Measurements from ENCODE around the gene SPATA3. TPM values are rescaled to one million over a fixed set of nuclear protein-coding genes. Genes with fewer than 3 reads are reported as not detected.

SPATA3 gene
- polyA plus RNA-seq, 1 experiment, result not detected

GRCh38 chr2:231028889-231029288, 33.0 kb downstream of the SPATA3 start:
- ChIA-PET CTCF (interaction anchor here (1.2 kb wide), 1 partner anchor 24 kb away, joined by 3 read pairs; no protein-coding TSS in a partner anchor), POLR2A (no interaction called here)
- no peak overlapping the region for H3K27ac ChIP-seq (ENCODE audit: low read depth, low read length)
- H3K9me3 ChIP-seq (ENCODE audit: control insufficient read depth, insufficient read depth, low read length), result no peaks in the 10 kb centered on the region
- TF ChIP-seq, protein P1, sequence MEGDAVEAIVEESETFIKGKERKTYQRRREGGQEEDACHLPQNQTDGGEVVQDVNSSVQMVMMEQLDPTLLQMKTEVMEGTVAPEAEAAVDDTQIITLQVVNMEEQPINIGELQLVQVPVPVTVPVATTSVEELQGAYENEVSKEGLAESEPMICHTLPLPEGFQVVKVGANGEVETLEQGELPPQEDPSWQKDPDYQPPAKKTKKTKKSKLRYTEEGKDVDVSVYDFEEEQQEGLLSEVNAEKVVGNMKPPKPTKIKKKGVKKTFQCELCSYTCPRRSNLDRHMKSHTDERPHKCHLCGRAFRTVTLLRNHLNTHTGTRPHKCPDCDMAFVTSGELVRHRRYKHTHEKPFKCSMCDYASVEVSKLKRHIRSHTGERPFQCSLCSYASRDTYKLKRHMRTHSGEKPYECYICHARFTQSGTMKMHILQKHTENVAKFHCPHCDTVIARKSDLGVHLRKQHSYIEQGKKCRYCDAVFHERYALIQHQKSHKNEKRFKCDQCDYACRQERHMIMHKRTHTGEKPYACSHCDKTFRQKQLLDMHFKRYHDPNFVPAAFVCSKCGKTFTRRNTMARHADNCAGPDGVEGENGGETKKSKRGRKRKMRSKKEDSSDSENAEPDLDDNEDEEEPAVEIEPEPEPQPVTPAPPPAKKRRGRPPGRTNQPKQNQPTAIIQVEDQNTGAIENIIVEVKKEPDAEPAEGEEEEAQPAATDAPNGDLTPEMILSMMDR (IDR thresholded peaks at IDR 0.05; ENCODE audit: low read depth, low read length), result no peak
- H3K27me3 ChIP-seq (ENCODE audit: control insufficient read depth, insufficient read depth, low read length), result peaks cover 23% of the 10 kb centered on the region
- DNase-seq (ENCODE audit: low read depth, low spot score), result no peak
- H3K4me3 ChIP-seq (ENCODE audit: low read depth, low read length), result no peak overlapping the region

GRCh38 chr2:231029563-231029962, 33.6 kb downstream of the SPATA3 start:
- H3K27me3 ChIP-seq (ENCODE audit: control insufficient read depth, insufficient read depth, low read length), result peaks cover 23% of the 10 kb centered on the region
- ChIA-PET CTCF (interaction anchor here (1.1 to 1.2 kb wide), 2 partner anchors 23 to 42 kb away, joined by 3 to 6 read pairs; no protein-coding TSS in a partner anchor), POLR2A (no interaction called here)

DNA sequence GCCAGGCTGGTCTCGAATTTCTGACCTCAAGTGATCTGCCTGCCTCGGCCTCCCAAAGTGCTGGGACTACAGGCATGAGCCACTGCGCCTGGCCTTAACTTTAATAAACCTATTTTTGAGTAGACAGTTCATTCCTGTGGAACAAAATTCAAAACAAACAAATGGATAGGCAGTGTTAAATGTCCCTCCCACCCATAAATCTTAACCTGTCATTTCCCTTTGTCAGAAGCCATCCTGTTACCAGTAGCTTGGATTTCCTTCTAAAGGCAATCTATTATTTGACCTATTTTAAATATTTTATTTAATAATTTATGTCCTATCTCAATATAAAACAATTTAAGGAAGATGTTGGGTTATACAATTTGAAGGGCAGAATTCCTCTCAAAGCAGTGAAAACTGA, 34.8 kb downstream of the SPATA3 start:
- CTCF ChIA-PET, result interaction anchor here (1.1 to 1.5 kb wide), 2 partner anchors 22 to 43 kb away, joined by 6 read pairs; no protein-coding TSS in a partner anchor
- DNase-seq (ENCODE audit: low read depth, low spot score), result no peak
- Histone ChIP-seq H3K4me3 (ENCODE audit: low read depth, low read length) (no peak overlapping the region), H3K27me3 (ENCODE audit: control insufficient read depth, insufficient read depth, low read length) (peaks cover 29% of the 10 kb centered on the region), H3K9me3 (ENCODE audit: control insufficient read depth, insufficient read depth, low read length) (no peaks in the 10 kb centered on the region), H3K27ac (ENCODE audit: low read depth, low read length) (no peak overlapping the region)
- POLR2A ChIA-PET, result no interaction called here
- TF ChIP-seq, protein P1 (IDR thresholded peaks at IDR 0.05; ENCODE audit: low read depth, low read length), result no peak

More at GRCh38 chr2:231029563-231029962, 33.6 kb downstream of the SPATA3 start:
- TF ChIP-seq, protein P1 (IDR thresholded peaks at IDR 0.05; ENCODE audit: low read depth, low read length), result no peak
- Histone ChIP-seq H3K9me3 (ENCODE audit: control insufficient read depth, insufficient read depth, low read length) (no peaks in the 10 kb centered on the region), H3K4me3 (ENCODE audit: low read depth, low read length) (no peak overlapping the region), H3K27ac (ENCODE audit: low read depth, low read length) (no peak overlapping the region)
- DNase-seq (ENCODE audit: low read depth, low spot score), result no peak

GRCh38 chr2:231032575-231033140, 36.7 kb downstream of the SPATA3 start:
- TF ChIP-seq, protein P1 (IDR thresholded peaks at IDR 0.05; ENCODE audit: low read depth, low read length), result no peak
- no peak for DNase-seq (ENCODE audit: low read depth, low spot score)
- CTCF ChIA-PET, result no interaction called here
- H3K4me3 ChIP-seq (ENCODE audit: low read depth, low read length), result no peak overlapping the region
- peaks cover 36% of the 10 kb centered on the region for H3K27me3 ChIP-seq (ENCODE audit: control insufficient read depth, insufficient read depth, low read length)
- POLR2A ChIA-PET, result no interaction called here
- H3K9me3 ChIP-seq (ENCODE audit: control insufficient read depth, insufficient read depth, low read length), result no peaks in the 10 kb centered on the region
- no peak overlapping the region for H3K27ac ChIP-seq (ENCODE audit: low read depth, low read length)
